Activated T-cell treated with anti-CD3 and anti-CD28 coated beads, Interleukin-2, amount 50 U/mL, for 72 hours (primary cell): ENCODE data around the gene TRAPPC6A. TPM values are rescaled to one million over a fixed set of nuclear protein-coding genes. Genes with fewer than 3 reads are reported as not detected.
"Not testable (repeated sequence)": the region's sequence is repeated elsewhere in the genome, so short reads cannot be mapped to it uniquely, and the experiment has no call there.

Source experiments
- ATAC-seq, 2 donors: fragments of 150-1000 bp; cut with Tn5 transposase; replicated peaks in 1 of 2; 2 replicates each; pipeline ENCODE4 v1.10.0; 2021; ENCODE audit warnings: moderate library complexity in 2 of 2, mild to moderate bottlenecking in 1 of 2
- DNase-seq, 2 donors: peaks; one replicate each; pipeline ENCODE4 v3.0.0; 2021 to 2022; ENCODE audit warnings: mixed read lengths in 1 of 2
- H3K27ac Mint-ChIP-seq: one replicate; pipeline ENCODE4 v1.8.0; 2022; ENCODE audit warnings: mild to moderate bottlenecking, moderate library complexity, mixed read lengths
- H3K27me3 Mint-ChIP-seq: one replicate; pipeline ENCODE4 v1.8.0; 2022; ENCODE audit warnings: low read depth, mixed read lengths
- H3K36me3 Mint-ChIP-seq, 2 donors: one replicate each; pipeline ENCODE4 v1.8.0; 2022; ENCODE audit warnings: mixed read lengths in 2 of 2, mild to moderate bottlenecking in 1 of 2; ENCODE audit not compliant: insufficient read depth in 2 of 2
- H3K4me1 Mint-ChIP-seq: one replicate; pipeline ENCODE4 v1.8.0; 2022; ENCODE audit warnings: low read depth, mixed read lengths
- H3K4me3 Mint-ChIP-seq, 2 donors: one replicate each; pipeline ENCODE4 v1.8.0; 2022; ENCODE audit warnings: mild to moderate bottlenecking in 2 of 2, mixed read lengths in 2 of 2, moderate library complexity in 2 of 2
- H3K9me3 Mint-ChIP-seq, 2 donors: one replicate each; pipeline ENCODE4 v1.8.0; 2022; ENCODE audit warnings: mixed read lengths in 2 of 2
- total RNA-seq, 2 donors: library from RNA; stranded (reverse); gene quantifications; one replicate each; pipeline ENCODE4 v1.2.3, GENCODE V29; 2022

Gene TRAPPC6A
- total RNA-seq, 2 donors from 2014 or later, result 48.5 to 58.5 TPM

DNA sequence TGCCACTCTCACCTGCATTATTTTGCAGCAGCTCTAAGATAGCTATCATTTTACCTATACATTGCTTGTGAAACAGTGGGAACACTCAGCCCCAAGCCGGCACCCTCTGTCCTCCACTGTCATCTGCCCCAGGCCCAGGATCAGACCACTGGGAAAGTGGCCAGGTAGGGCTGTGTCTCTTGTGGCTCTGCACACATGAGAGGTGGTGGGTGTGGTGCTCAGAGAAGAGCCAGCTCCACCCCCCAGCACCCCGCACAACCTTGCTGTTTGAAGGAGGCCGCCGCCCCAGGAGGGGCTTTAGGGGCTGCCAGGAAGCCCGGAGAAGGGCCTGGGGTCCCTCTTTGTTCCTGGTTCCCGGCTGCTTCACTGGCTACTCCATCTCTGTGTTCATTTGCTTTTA is 58.5 kb downstream of the TRAPPC6A start:
- ATAC-seq, result no peak
- DNase-seq, result no peak
- Mint-ChIP-seq H3K36me3 (no peaks in the 10 kb centered on the region), H3K27me3 (no peaks in the 10 kb centered on the region), H3K4me3 (no peak overlapping the region), H3K9me3 (no peaks in the 10 kb centered on the region), H3K27ac (no peak overlapping the region), H3K4me1 (peaks cover 70% of the 10 kb centered on the region)

DNA sequence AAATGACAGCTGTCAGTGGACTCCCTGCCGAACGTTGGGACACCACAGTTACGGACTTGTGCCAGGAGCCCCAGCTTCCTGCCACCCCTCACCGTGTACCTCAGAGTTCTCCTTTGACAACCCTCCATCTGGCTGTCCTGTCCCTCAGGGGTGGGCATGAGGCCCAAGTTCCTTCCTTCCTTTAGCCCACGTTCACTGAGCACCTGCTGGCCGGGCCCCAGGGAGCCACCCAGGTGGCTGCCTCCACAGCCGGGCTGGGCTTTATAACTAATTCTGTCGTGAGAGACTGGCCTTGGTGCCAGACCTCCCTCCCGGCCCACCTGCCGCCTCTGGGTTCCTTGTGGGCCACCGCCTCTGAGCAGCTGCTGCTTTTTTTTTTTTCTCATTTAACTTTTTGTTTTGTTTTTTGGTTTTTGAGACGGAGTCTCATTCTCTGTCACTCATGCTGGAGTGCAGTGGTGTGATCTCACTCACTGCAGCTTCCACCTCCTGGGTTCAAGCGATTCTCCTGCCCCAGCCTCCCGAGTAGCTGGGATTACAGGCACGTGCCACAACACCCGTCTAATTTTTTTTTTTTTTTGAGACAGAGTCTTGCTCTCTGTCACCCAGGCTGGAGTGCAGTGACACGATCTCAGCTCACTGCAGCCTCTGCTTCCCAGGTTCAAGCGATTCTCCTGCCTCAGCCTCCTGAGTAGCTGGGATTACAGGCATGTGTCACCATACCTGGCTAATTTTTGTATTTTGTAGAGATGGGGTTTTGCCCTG is 59.3 kb downstream of the TRAPPC6A start:
- Mint-ChIP-seq H3K4me3 (peak overlapping the region; percentile 56 to 62), H3K27ac (peak overlapping the region; percentile 35), H3K4me1 (peaks cover 70% of the 10 kb centered on the region)
- H3K27me3 Mint-ChIP-seq, H3K9me3 Mint-ChIP-seq, DNase-seq, H3K36me3 Mint-ChIP-seq: not testable (repeated sequence)
- peak; percentile 10 to 12 for ATAC-seq

DNA sequence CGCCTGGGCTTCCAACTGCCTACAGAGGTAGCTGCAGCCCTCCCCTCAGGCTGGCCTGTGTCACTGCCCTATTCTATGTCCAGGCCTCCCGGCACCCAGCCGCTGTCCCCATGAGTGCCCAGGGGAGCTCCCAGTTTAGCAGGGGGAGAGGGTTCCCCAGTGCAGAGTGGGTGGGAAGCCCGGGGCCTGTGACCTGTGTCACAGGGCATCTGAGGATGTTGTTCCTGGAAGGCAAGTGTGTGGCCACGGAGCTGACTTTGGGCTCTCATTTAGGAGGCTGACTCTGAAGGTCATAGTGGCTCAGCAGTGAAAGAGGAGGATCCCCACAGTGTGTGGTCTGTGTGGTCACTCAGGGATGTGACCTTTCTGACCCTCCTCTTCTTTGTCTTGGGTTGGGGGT is 59.9 kb downstream of the TRAPPC6A start:
- H3K4me1 Mint-ChIP-seq, result peaks cover 70% of the 10 kb centered on the region

DNA sequence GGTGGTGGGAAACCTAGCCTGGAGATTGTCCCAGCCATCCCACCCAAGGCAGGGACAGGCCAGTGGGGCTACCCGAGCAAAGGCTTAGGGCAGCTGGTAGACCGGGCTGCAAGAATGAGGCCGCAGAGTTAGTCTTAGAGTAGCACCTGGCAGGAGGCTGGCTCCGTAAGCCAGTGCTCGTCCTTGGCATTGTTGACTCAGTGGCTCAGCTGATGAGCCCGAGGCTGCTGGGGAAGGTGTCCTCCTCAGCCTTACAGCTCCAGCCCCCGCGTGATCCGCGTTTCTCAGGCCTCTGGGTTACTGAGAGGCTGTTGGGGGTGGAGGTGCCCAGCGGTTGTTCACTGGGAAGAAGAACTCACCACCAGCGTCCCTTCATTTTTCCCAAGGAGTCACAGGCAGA is 60.4 kb downstream of the TRAPPC6A start:
- Mint-ChIP-seq H3K36me3 (no peaks in the 10 kb centered on the region), H3K4me3 (peak overlapping the region; percentile 62 to 74), H3K27ac (no peak overlapping the region)

More for the DNA sequence above, 59.9 kb downstream of the TRAPPC6A start:
- Mint-ChIP-seq H3K4me3 (peak overlapping the region; percentile 56 to 62), H3K27ac (no peak overlapping the region), H3K27me3 (no peaks in the 10 kb centered on the region), H3K36me3 (no peaks in the 10 kb centered on the region), H3K9me3 (no peaks in the 10 kb centered on the region)
- DNase-seq (no peak), ATAC-seq (no peak)

DNA sequence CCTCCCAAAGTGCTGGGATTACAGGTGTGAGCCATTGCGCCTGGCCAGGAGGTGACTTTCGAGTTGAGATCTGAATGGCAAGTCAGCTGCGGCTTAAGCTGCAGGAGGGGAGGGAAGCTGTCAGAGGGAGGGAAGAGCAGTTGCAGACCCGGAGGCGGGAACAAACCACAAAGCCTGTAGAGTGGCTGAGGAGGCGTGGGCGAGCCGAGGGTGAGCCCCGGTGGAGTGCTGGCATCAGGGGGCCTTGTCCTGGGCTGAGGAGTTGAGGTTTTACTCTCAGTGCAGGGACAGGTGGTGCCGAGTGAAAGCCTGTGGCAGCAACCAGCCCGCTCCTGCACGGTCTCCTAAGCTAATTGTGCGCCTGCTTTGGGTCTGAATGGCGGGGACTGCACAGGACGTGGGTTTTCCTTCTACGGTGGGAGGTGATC is 60.9 kb downstream of the TRAPPC6A start:
- peak overlapping the region; percentile 67 to 74 for H3K4me3 Mint-ChIP-seq
- no peak overlapping the region for H3K27ac Mint-ChIP-seq
- peak; percentile 62 to 79 for DNase-seq
- no peaks in the 10 kb centered on the region for H3K9me3 Mint-ChIP-seq
- ATAC-seq, result peak; percentile 78 to 80
- H3K4me1 Mint-ChIP-seq, result peaks cover 70% of the 10 kb centered on the region
- H3K36me3 Mint-ChIP-seq, result no peaks in the 10 kb centered on the region
- no peaks in the 10 kb centered on the region for H3K27me3 Mint-ChIP-seq

More for the DNA sequence above, 60.4 kb downstream of the TRAPPC6A start:
- DNase-seq (no peak), ATAC-seq (peak; percentile 14 to 32)
- H3K27me3 Mint-ChIP-seq, result no peaks in the 10 kb centered on the region
- peaks cover 70% of the 10 kb centered on the region for H3K4me1 Mint-ChIP-seq
- H3K9me3 Mint-ChIP-seq, result no peaks in the 10 kb centered on the region

DNA sequence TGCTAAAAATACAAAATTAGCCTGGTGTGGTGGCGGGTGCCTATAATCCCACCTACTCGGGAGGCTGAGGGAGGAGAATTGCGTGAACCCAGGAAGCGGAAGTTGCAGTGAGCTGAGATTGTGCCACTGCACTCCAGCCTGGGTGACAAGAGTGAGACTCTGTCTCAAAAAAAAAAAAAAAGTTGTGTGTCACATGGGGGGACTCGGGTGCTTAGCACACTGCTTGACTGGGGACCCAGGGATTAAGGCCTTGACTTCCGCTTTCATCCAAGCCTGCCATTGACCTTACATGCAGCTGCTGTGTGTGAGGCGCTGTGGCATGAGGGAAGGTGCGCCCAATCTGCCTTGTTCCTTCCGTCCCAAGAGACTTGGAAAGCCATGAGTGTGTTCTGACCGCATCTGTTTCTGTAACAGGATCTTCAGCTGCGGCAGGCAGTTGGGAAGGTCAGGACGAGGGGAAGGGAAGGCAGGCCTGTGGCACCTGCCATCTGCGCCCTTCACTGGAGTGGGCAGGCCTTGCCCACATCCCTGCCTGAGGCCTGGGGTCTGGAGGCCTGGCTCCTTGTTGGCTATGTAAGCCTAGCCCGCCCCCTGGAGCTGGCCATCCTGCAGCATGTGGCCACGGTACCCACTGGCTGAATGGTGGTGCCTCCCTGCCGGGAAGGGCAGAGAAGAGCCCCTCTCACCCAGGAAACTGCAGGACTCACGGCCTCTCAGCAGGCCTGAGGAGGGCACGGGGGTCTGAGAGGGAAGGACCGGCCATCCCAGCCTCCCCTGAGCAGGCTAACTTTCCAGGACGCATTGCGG is 62.0 kb downstream of the TRAPPC6A start:
- DNase-seq (no peak), ATAC-seq (no peak)
- Mint-ChIP-seq H3K27me3 (no peaks in the 10 kb centered on the region), H3K36me3 (no peaks in the 10 kb centered on the region), H3K27ac (no peak overlapping the region), H3K4me3 (peak overlapping the region; percentile 67 to 74), H3K4me1 (peaks cover 61% of the 10 kb centered on the region), H3K9me3 (no peaks in the 10 kb centered on the region)

- DNase-seq, result no peak
- H3K27me3 Mint-ChIP-seq, result no peaks in the 10 kb centered on the region
- no peak overlapping the region for H3K4me3 Mint-ChIP-seq
- no peaks in the 10 kb centered on the region for H3K36me3 Mint-ChIP-seq
- ATAC-seq, result no peak
- no peaks in the 10 kb centered on the region for H3K9me3 Mint-ChIP-seq
- peaks cover 60% of the 10 kb centered on the region for H3K4me1 Mint-ChIP-seq
- no peak overlapping the region for H3K27ac Mint-ChIP-seq
Measured at GRCh38 chr19:45114116-45114515, 63.9 kb downstream of the TRAPPC6A start.

DNA sequence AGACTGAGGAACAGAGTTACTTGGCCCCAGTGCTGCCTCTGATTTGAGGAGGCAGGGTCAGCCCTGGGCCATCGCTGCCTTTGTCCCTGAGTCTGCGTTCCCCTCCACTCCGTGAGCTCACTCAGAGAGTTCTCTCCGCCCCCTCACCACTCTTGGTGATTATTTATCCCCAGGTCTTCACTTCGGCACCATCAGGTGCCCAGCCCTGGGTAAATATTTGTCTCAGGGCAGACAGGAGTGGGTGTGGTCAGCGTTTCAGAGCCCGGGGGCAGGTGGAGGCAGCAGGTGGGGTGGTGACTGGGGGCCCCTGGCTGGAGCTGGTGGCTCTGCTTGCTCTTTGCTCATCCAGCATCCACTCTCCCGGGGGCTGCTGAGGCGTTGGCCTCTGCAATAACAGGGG is 64.4 kb downstream of the TRAPPC6A start:
- ATAC-seq (no peak), DNase-seq (no peak)
- Mint-ChIP-seq H3K27me3 (no peaks in the 10 kb centered on the region), H3K36me3 (no peaks in the 10 kb centered on the region), H3K9me3 (no peaks in the 10 kb centered on the region), H3K27ac (no peak overlapping the region), H3K4me3 (no peak overlapping the region), H3K4me1 (peaks cover 55% of the 10 kb centered on the region)

Other genes with a start within 250 kb of the TRAPPC6A start
- not detected for gene APOC4, start 236.0 kb downstream of the TRAPPC6A start, total RNA-seq
- gene APOC2, start 232.2 kb downstream of the TRAPPC6A start, total RNA-seq, result not detected
- gene CLPTM1, start 222.9 kb downstream of the TRAPPC6A start, total RNA-seq, result 10 to 100 TPM; 44.7 to 50.0 TPM
- gene RELB, start 176.8 kb downstream of the TRAPPC6A start, total RNA-seq, result 100 to 1,000 TPM; 142 to 145 TPM
- gene CLASRP, start 139.2 kb downstream of the TRAPPC6A start, total RNA-seq, result 100 to 1,000 TPM; 110 to 138 TPM
- 1 to 10 TPM; 5.1 to 5.2 TPM for gene ZNF296, start 101.8 kb downstream of the TRAPPC6A start, total RNA-seq
- gene GEMIN7, start 99.0 kb downstream of the TRAPPC6A start, total RNA-seq, result 10 to 100 TPM; 26.4 to 28.1 TPM
- gene PPP1R37, start 85.1 kb downstream of the TRAPPC6A start, total RNA-seq, result 10 to 100 TPM; 11.8 to 17.3 TPM
- gene NKPD1, start 17.3 kb downstream of the TRAPPC6A start, total RNA-seq, result under 1 TPM; 0.70 to 0.72 TPM
- 10 to 100 TPM; 16.7 to 17.7 TPM for gene BLOC1S3, start 547 bp upstream of the TRAPPC6A start, total RNA-seq
- gene EXOC3L2, start 67.2 kb upstream of the TRAPPC6A start, total RNA-seq, result not detected
- gene MARK4, start 73.0 kb upstream of the TRAPPC6A start, total RNA-seq, result 10 to 100 TPM; 25.3 to 37.9 TPM
- not detected for gene CKM, start 144.6 kb upstream of the TRAPPC6A start, total RNA-seq
- gene KLC3, start 162.5 kb upstream of the TRAPPC6A start, total RNA-seq, result under 1 TPM; 0.22 to 0.42 TPM
- gene ERCC2, start 192.3 kb upstream of the TRAPPC6A start, total RNA-seq, result 10 to 100 TPM; 20.4 to 23.2 TPM
- 10 to 100 TPM; 22.7 to 32.0 TPM for gene PPP1R13L, start 226.8 kb upstream of the TRAPPC6A start, total RNA-seq
- 1 to 10 TPM; 3.4 to 4.9 TPM for gene POLR1G, start 228.4 kb upstream of the TRAPPC6A start, total RNA-seq
- gene ERCC1, start 245.7 kb upstream of the TRAPPC6A start, total RNA-seq, result 10 to 100 TPM; 71.0 to 73.9 TPM